ENCODE measurements around the gene SETDB2. TPM values are rescaled to one million over a fixed set of nuclear protein-coding genes. Genes with fewer than 3 reads are reported as not detected.

Gene SETDB2
- total RNA-seq, 1 donor from 2014 or later, result 13.1 TPM

- DNase-seq (ENCODE audit: missing footprints) (no peak), ATAC-seq (no peak)
- intact Hi-C loops (cut with DNase I), result no loop called here
Measured at GRCh38 chr13:49503951-49504350, 59.9 kb downstream of the SETDB2 start.

- ATAC-seq, result no peak
- DNase-seq (ENCODE audit: missing footprints), result no peak
- intact Hi-C loops (cut with DNase I), result loop anchor here (10.0 kb wide), 1 partner anchor 208 kb away; no protein-coding TSS in a partner anchor
Measured at GRCh38 chr13:49512578-49512977, 68.5 kb downstream of the SETDB2 start.

- DNase-seq (ENCODE audit: missing footprints) (no peak), ATAC-seq (no peak)
- intact Hi-C loops (cut with DNase I), result loop anchor here (10.0 kb wide), 1 partner anchor 212 kb away; no protein-coding TSS in a partner anchor
Measured at GRCh38 chr13:49516467-49516866, 72.4 kb downstream of the SETDB2 start.

GRCh38 chr13:49517461-49517860, 73.4 kb downstream of the SETDB2 start:
- intact Hi-C loops (cut with DNase I), result loop anchor here (10.0 kb wide), 1 partner anchor 213 kb away; no protein-coding TSS in a partner anchor
- no peak for DNase-seq (ENCODE audit: missing footprints)
- peak; percentile 24 for ATAC-seq

- DNase-seq (ENCODE audit: missing footprints), result no peak
- ATAC-seq, result peak; percentile 59
- intact Hi-C loops (cut with DNase I), result no loop called here
Measured at GRCh38 chr13:49521224-49521623, 77.2 kb downstream of the SETDB2 start.

- DNase-seq (ENCODE audit: missing footprints) (no peak), ATAC-seq (no peak)
- intact Hi-C loops (cut with DNase I), result no loop called here
Measured at GRCh38 chr13:49524740-49525501, 80.8 kb downstream of the SETDB2 start.

- DNase-seq (ENCODE audit: missing footprints) (no peak), ATAC-seq (peak; percentile 56)
- intact Hi-C loops (cut with DNase I), result no loop called here
Measured at GRCh38 chr13:49527123-49527522, 83.0 kb downstream of the SETDB2 start.

- DNase-seq (ENCODE audit: missing footprints) (no peak), ATAC-seq (no peak)
- intact Hi-C loops (cut with DNase I), result no loop called here
Measured at GRCh38 chr13:49528161-49528560, 84.1 kb downstream of the SETDB2 start.

GRCh38 chr13:49530457-49530856, 86.4 kb downstream of the SETDB2 start:
- intact Hi-C loops (cut with DNase I), result no loop called here
- ATAC-seq (no peak), DNase-seq (ENCODE audit: missing footprints) (no peak)

GRCh38 chr13:49532593-49532992, 88.5 kb downstream of the SETDB2 start:
- intact Hi-C loops (cut with DNase I), result no loop called here
- DNase-seq (ENCODE audit: missing footprints) (no peak), ATAC-seq (peak; percentile 35)

- intact Hi-C loops (cut with DNase I), result no loop called here
- no peak for ATAC-seq
- DNase-seq (ENCODE audit: missing footprints), result no peak
Measured at GRCh38 chr13:49533011-49533410, 88.9 kb downstream of the SETDB2 start.

GRCh38 chr13:49533591-49534269, 89.7 kb downstream of the SETDB2 start:
- DNase-seq (ENCODE audit: missing footprints), result no peak
- intact Hi-C loops (cut with DNase I), result no loop called here
- no peak for ATAC-seq

- peak; percentile 32 for ATAC-seq
- intact Hi-C loops (cut with DNase I), result no loop called here
- no peak for DNase-seq (ENCODE audit: missing footprints)
Measured at GRCh38 chr13:49536144-49536873, 92.2 kb downstream of the SETDB2 start.

GRCh38 chr13:49538404-49538803, 94.3 kb downstream of the SETDB2 start:
- no peak for DNase-seq (ENCODE audit: missing footprints)
- intact Hi-C loops (cut with DNase I), result no loop called here
- no peak for ATAC-seq

GRCh38 chr13:49539313-49539712, 95.2 kb downstream of the SETDB2 start:
- intact Hi-C loops (cut with DNase I), result no loop called here

GRCh38 chr13:49539746-49540145, 95.7 kb downstream of the SETDB2 start:
- intact Hi-C loops (cut with DNase I), result no loop called here
- DNase-seq (ENCODE audit: missing footprints) (no peak), ATAC-seq (no peak)

More at GRCh38 chr13:49539313-49539712, 95.2 kb downstream of the SETDB2 start:
- ATAC-seq (no peak), DNase-seq (ENCODE audit: missing footprints) (no peak)

- intact Hi-C loops (cut with DNase I), result no loop called here
- ATAC-seq, result no peak
- DNase-seq (ENCODE audit: missing footprints), result no peak
Measured at GRCh38 chr13:49540552-49540951, 96.5 kb downstream of the SETDB2 start.

- ATAC-seq, result no peak
- intact Hi-C loops (cut with DNase I), result no loop called here
- DNase-seq (ENCODE audit: missing footprints), result no peak
Measured at GRCh38 chr13:49543656-49544055, 99.6 kb downstream of the SETDB2 start.
